K562 (cell line): ENCODE measurements around the gene ZNF213. TPM values are rescaled to one million over a fixed set of nuclear protein-coding genes. Genes with fewer than 3 reads are reported as not detected.

ENCODE experiments used
- DMBX1 ChIP-seq: fragments of 250-450 bp; sonication (Bioruptor Pico); IDR thresholded peaks from 2 replicates; pipeline ENCODE4 v1.8.0; 2022; ENCODE audit warnings: inconsistent platforms, mild to moderate bottlenecking, moderate library complexity, borderline replicate concordance
- ETV5 ChIP-seq: sonication (generic); formaldehyde crosslinking; IDR thresholded peaks from 2 replicates; pipeline ENCODE4 v1.4.0; 2020; ENCODE audit warnings: low read depth, mild to moderate bottlenecking, missing genetic modification reagents
- FOXJ2 ChIP-seq: fragments of 200-800 bp; sonication (Bioruptor generic); IDR thresholded peaks from 2 replicates; pipeline ENCODE4 v1.6.1; 2016; ENCODE audit warnings: missing genetic modification characterization, missing compliant biosample characterization
- GABPA ChIP-seq: fragments of 200-800 bp; sonication (Bioruptor generic); conservative IDR thresholded peaks from 2 replicates; pipeline ENCODE4 v1.6.1; 2016; ENCODE audit warnings: low read depth, missing genetic modification characterization, missing compliant biosample characterization
- GTF2A2 ChIP-seq: IDR thresholded peaks from 2 replicates; pipeline ENCODE4 v1.6.1; 2016; ENCODE audit warnings: mild to moderate bottlenecking, missing genetic modification characterization, missing compliant biosample characterization
- HDGF ChIP-seq: fragments of 450-650 bp; IDR thresholded peaks from 2 replicates; pipeline ENCODE4 v1.6.1; 2016
- NFATC3 ChIP-seq: fragments of 450-650 bp; IDR thresholded peaks from 2 replicates; pipeline ENCODE4 v1.6.1; 2017; ENCODE audit warnings: mild to moderate bottlenecking
- NFIC ChIP-seq: fragments of 450-650 bp; IDR thresholded peaks from 2 replicates; pipeline ENCODE4 v1.6.1; 2017; ENCODE audit warnings: mild to moderate bottlenecking, inconsistent platforms
- NRF1 ChIP-seq, 2 experiments: fragments of 450-650 bp; IDR thresholded peaks in 1 of 2; conservative IDR thresholded peaks in 1 of 2; 2 replicates each; pipeline ENCODE4 v1.6.1; 2014; ENCODE audit warnings: mild to moderate bottlenecking in 2 of 2
- PPARD ChIP-seq: fragments of 250-450 bp; sonication (Bioruptor Pico); IDR thresholded peaks from 2 replicates; pipeline ENCODE4 v1.8.0; 2022; ENCODE audit warnings: inconsistent platforms, mild to moderate bottlenecking, moderate library complexity
- RBM39 ChIP-seq: fragments of 200-400 bp; formaldehyde crosslinking; optimal IDR thresholded peaks from 2 replicates; pipeline ENCODE3; 2018; ENCODE audit warnings: low read depth, low read length
- RHOXF2B ChIP-seq: fragments of 250-450 bp; sonication (Bioruptor Pico); conservative IDR thresholded peaks from 2 replicates; pipeline ENCODE4 v1.5.1; 2021
- STAG1 ChIP-seq: sonication (generic); formaldehyde crosslinking; IDR thresholded peaks from 2 replicates; pipeline ENCODE4 v1.5.0; 2020; ENCODE audit warnings: missing genetic modification reagents, borderline replicate concordance
- TCFL5 ChIP-seq: fragments of 250-450 bp; sonication (Bioruptor Pico); conservative IDR thresholded peaks from 2 replicates; pipeline ENCODE4 v1.6.1; 2021; ENCODE audit warnings: mild to moderate bottlenecking, moderate library complexity, matching md5 sums
- TSHZ1 ChIP-seq: fragments of 250-450 bp; sonication (Bioruptor Pico); IDR thresholded peaks from 2 replicates; pipeline ENCODE4 v1.4.0; 2020; ENCODE audit warnings: mild to moderate bottlenecking, moderate library complexity
- ZKSCAN8 ChIP-seq: fragments of 200-800 bp; sonication (Bioruptor generic); IDR thresholded peaks from 2 replicates; pipeline ENCODE4 v1.6.1; 2016; ENCODE audit warnings: missing genetic modification characterization, missing compliant biosample characterization
- ZNF239 ChIP-seq: fragments of 250-450 bp; sonication (Bioruptor Pico); IDR thresholded peaks from 2 replicates; pipeline ENCODE4 v1.4.0; 2020; ENCODE audit warnings: mild to moderate bottlenecking
- ZNF347 ChIP-seq: fragments of 450-650 bp; formaldehyde crosslinking; IDR thresholded peaks from 2 replicates; pipeline ENCODE4 v1.4.0; 2020; ENCODE audit warnings: low read depth, mild to moderate bottlenecking, moderate library complexity
- ZSCAN29 ChIP-seq: fragments of 450-650 bp; IDR thresholded peaks from 2 replicates; pipeline ENCODE4 v1.6.1; 2017
- polyA plus RNA-seq, 8 experiments: library from polyadenylated mRNA; depleted of rRNA in 4 of 8; stranded (reverse) in 5 of 8; unstranded in 3 of 8; fragments of >200 nt; fragmentation: Nextera tagmentation in 2 of 8; fragmentation: Illumina TruSeq in 1 of 8; extraction: Ambion mirVana in 2 of 8; extraction: Trizol in 1 of 8; gene quantifications; 2 replicates each; pipeline versions ENCODE4 v1.2.1 to v1.2.3, GENCODE V29; 2011 to 2014; ENCODE audit warnings: inconsistent platforms in 1 of 8, missing spikeins in 1 of 8
- total RNA-seq, 7 experiments: library from RNA; depleted of rRNA in 6 of 7; stranded (reverse); fragments of >200 nt in 6 of 7; fragmentation: Illumina TruSeq in 2 of 7; extraction: Trizol in 2 of 7; gene quantifications; 2 replicates each; pipeline versions ENCODE4 v1.2.1 to v1.2.3, GENCODE V29; 2011 to 2021; ENCODE audit warnings: low replicate concordance in 1 of 7
- TF ChIP-seq, protein P1 (sequence below): fragments of 250-450 bp; sonication (Bioruptor Pico); IDR thresholded peaks from 2 replicates; pipeline ENCODE4 v1.4.0; 2020; ENCODE audit warnings: borderline replicate concordance
- TF ChIP-seq, protein P2 (sequence below), 2 experiments: fragments of 450-650 bp in 1 of 2; IDR thresholded peaks; 2 replicates each; pipeline ENCODE4 v1.6.1; 2011 to 2017; ENCODE audit warnings: low read depth in 2 of 2, antibody characterized with exemption in 1 of 2, borderline replicate concordance in 1 of 2, low read length in 1 of 2, mild to moderate bottlenecking in 1 of 2, mixed read lengths in 1 of 2; ENCODE audit not compliant: control insufficient read depth in 1 of 2

The ZNF213 gene
- total and polyA plus RNA-seq, 9 of the 15 experiments (the other 6 are each of a cell fraction or from before 2014, with no cell fraction given) = 0.49 to 10.0 (median 1.8) TPM

GRCh38 chr16:3182608-3183444, 48.0 kb downstream of the ZNF213 start (continued):
- no peak for TF ChIP-seq GTF2A2
- TF ChIP-seq TSHZ1 = no peak
- TF ChIP-seq, protein P1, sequence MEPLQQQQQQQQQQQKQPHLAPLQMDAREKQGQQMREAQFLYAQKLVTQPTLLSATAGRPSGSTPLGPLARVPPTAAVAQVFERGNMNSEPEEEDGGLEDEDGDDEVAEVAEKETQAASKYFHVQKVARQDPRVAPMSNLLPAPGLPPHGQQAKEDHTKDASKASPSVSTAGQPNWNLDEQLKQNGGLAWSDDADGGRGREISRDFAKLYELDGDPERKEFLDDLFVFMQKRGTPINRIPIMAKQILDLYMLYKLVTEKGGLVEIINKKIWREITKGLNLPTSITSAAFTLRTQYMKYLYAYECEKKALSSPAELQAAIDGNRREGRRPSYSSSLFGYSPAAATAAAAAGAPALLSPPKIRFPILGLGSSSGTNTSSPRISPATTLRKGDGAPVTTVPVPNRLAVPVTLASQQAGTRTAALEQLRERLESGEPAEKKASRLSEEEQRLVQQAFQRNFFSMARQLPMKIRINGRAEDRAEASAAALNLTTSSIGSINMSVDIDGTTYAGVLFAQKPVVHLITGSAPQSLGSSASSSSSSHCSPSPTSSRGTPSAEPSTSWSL (CRISPR knock-in tag) = no peak
- no peak for TF ChIP-seq HDGF
- no peak for TF ChIP-seq FOXJ2
- TF ChIP-seq ZNF347 (CRISPR knock-in tag) = no peak
- no peak for TF ChIP-seq GABPA (tag)
- no peak for TF ChIP-seq ZNF239 (CRISPR knock-in tag)
- no peak for TF ChIP-seq TCFL5 (CRISPR knock-in tag)
- peak; percentile 43 to 44; a peak in 2 of 4 replicates for TF ChIP-seq NRF1 (conservative IDR thresholded peaks at IDR 0.05 in 1 of 2, IDR thresholded peaks at IDR 0.05 in 1 of 2)
- TF ChIP-seq PPARD (CRISPR knock-in tag) = no peak
- TF ChIP-seq DMBX1 = no peak
- TF ChIP-seq ZKSCAN8 (CRISPR knock-in tag) = no peak
- peak; percentile 96 for TF ChIP-seq ZSCAN29
- TF ChIP-seq, protein P2, sequence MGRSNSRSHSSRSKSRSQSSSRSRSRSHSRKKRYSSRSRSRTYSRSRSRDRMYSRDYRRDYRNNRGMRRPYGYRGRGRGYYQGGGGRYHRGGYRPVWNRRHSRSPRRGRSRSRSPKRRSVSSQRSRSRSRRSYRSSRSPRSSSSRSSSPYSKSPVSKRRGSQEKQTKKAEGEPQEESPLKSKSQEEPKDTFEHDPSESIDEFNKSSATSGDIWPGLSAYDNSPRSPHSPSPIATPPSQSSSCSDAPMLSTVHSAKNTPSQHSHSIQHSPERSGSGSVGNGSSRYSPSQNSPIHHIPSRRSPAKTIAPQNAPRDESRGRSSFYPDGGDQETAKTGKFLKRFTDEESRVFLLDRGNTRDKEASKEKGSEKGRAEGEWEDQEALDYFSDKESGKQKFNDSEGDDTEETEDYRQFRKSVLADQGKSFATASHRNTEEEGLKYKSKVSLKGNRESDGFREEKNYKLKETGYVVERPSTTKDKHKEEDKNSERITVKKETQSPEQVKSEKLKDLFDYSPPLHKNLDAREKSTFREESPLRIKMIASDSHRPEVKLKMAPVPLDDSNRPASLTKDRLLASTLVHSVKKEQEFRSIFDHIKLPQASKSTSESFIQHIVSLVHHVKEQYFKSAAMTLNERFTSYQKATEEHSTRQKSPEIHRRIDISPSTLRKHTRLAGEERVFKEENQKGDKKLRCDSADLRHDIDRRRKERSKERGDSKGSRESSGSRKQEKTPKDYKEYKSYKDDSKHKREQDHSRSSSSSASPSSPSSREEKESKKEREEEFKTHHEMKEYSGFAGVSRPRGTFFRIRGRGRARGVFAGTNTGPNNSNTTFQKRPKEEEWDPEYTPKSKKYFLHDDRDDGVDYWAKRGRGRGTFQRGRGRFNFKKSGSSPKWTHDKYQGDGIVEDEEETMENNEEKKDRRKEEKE (IDR thresholded peaks at IDR 0.05; ENCODE audit: borderline replicate concordance in 1 of 2, control insufficient read depth in 1 of 2, low read depth in 2 of 2, low read length in 1 of 2) = no peak
- peak; percentile 70; the same call in 1 of the 2 replicates for TF ChIP-seq ETV5 (CRISPR knock-in tag)
- TF ChIP-seq NFATC3 = no peak
- TF ChIP-seq STAG1 (CRISPR knock-in tag) = no peak
- TF ChIP-seq NFIC = peak; percentile 65
- no peak for TF ChIP-seq RHOXF2B (CRISPR knock-in tag)
- no peak for TF ChIP-seq RBM39
